Activated CD8-positive, alpha-beta memory T cell treated with anti-CD3 and anti-CD28 coated beads, Interleukin-2, amount 50 U/mL, for 24 hours (primary cell): ENCODE measurements around the gene SLC22A4.
A peak's percentile ranks its signal among the peaks of the same experiment; 100 is the strongest.

Experiments used
- DNase-seq: peaks from one replicate; pipeline ENCODE4 v3.0.0-alpha.2; 2020; ENCODE audit errors: extremely low read depth

Gene SLC22A4

DNA sequence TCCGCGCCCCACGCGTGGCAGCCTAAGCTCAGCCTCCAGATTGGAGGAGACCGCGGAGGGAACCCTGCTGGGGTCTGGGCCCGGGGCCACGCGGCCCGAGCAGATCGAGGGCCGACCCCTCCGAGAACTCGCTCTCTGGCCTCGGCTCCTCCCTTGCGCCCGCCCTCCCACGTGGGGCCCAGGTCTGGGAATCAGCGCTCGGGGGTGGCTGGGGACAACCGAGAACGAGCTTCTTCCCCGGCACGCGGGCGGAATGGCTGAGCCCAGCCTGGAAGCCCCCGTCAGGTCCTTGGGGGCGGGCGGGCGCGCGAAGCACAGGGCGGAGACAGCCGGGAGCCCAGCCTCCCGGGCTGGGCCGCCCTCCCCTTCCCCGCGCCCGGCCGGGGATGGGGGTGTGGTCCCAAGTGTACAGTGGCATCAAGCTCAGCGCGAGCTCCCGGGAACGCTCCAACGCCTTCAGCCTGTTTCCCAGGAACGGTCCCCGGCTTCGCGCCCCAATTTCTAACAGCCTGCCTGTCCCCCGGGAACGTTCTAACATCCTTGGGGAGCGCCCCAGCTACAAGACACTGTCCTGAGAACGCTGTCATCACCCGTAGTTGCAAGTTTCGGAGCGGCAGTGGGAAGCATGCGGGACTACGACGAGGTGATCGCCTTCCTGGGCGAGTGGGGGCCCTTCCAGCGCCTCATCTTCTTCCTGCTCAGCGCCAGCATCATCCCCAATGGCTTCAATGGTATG, at the start of gene SLC22A4:
Gene SLC22A4 (plus strand): TSS at position 403 of the 736 bp plus-strand sequence. CDS start 223 bp downstream, at position 626.
- DNase-seq: peak; percentile 62

DNA sequence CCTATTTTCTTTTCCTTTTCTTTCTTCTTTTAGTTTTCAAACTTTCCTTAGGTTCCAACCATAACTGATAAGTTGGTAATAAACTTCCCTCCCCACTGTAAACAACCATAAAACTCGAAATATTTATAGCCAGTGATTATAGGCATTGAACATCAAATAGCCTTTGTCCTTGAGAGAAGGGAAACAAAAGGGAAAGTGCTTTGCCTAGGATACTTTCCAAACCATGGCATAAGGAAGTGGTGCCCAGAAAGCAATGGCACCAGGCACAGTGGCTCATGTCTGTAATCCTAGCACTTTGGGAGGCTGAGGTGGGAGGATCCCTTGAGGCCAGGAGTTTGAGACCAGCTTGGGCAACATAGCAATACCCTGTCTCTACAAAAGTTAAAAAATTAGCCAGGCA, 48.6 kb upstream of the SLC22A4 start:
- DNase-seq: no peak

DNA sequence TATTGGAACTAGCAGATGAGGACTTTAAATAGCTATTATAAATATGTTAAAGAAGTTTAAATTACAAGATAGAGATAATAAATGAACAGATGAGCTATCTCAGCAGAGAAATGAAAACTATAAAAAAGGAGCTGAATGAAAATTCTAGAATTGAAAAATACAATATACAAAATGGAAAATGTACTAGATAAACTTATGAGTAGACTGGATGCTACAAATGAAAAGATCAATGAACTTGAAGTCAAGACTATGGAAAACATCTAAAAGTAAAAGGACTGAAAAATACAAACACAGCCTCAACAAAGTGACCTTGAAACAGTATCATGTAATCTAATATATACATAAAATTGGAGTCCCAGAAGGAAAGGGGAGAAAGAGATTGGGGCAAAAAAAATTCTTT, 47.4 kb upstream of the SLC22A4 start:
- DNase-seq: no peak

DNA sequence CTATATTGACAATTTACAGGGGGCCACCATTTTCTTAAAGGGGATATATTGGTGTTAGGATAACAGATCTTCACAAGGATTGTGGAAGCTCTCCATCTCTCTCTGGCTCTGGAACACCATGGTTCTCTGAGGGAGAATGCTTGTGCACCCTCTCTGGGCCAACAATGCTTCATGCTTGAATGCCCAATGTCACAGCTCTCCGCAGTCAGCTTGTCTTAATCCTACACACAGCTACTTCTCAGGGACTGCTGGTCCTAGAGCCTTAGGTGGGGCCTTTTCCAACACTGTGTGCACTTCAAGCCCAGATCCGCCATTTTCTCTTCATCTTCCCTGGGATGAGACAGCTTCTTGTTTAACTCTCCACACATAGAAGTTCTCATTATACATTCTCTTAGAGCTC, 43.6 kb upstream of the SLC22A4 start:
- DNase-seq: no peak

DNA sequence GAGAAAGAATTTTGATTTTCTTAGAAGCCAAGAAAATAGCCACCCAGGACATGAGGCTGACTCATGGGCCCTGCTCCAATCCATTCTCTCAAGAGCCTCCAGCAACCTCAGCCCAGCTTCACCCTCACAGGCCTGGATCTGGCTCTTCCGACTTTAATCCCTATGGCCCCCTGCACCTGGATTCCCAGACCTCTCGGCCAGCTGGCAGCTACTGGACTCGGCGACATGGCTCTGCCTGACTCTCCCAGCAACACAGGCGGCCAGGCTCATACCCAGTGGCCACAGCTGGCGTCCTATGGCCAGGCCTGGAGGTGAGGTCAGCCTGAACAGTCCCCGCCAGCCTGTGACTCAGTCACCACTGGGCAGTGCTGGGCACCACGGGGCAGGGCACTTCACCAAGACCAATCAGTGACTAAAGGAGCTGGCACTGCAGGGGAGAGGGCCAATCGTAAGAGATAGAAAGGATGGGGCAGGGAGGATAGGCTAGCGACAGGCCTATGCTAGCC, 42.9 kb upstream of the SLC22A4 start:
- DNase-seq: no peak

DNA sequence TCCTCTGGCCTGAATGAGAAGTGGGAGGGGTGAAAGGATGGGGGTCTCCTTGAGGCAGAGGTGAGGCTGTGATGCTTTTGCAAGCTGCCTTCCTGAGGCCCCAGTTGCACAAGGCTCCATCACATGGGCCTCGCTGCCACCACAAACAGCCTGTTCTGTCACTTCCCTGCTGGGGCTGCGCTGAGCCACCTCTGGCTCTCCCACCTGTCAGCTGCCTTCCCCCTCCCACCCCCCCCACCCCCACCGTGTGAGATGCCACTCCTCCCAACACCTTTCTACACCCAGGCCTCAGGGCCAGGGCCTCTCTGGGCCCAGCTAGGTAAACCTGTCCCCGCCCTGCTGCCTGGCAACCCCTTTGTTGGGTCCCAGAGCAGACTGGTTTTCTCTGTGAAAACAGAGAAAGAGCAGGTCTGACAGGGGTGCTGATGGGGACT, 41.2 kb upstream of the SLC22A4 start:
- DNase-seq: no peak

DNA sequence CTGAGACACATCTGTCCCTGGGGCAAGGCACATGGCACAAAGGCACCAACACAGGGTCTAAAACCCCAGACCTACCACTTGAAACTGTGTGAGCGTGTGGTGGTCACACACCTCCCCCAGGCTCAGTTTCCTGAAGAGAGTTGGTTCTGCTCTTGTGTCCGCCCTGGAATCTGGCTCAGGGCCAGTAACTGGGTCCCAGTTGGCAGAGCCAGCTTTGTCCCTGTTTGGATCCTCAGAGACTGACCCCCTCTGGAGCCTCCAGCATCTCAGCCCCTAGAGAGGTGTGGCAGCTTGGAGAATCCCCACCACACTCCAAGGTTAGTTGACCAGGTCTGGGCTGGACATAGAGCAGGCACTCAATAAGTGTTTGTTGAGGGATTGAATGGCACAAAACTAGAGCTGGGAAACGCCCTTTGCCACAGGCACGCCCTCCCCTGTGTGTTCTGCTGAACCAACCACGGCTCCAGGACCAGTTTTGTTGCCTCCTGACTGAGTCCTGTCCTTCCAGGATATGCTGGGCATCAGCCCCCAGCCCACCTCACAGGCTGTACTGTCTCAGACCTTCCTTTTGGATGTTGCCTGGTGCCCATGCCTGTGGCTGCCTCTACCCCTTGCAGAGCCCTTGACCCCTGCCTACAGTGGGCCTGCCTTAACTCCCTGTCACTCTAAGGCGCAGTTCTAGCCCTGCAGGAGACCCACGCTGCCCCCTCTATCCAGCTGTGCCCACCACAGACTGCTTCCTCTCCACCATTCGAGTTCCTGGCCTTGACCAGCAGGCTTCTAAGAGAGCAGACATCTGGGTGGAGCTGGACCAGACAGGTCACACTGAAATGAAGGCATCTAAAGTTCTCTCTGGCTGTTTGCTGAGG, 40.5 kb upstream of the SLC22A4 start:
- DNase-seq: no peak

DNA sequence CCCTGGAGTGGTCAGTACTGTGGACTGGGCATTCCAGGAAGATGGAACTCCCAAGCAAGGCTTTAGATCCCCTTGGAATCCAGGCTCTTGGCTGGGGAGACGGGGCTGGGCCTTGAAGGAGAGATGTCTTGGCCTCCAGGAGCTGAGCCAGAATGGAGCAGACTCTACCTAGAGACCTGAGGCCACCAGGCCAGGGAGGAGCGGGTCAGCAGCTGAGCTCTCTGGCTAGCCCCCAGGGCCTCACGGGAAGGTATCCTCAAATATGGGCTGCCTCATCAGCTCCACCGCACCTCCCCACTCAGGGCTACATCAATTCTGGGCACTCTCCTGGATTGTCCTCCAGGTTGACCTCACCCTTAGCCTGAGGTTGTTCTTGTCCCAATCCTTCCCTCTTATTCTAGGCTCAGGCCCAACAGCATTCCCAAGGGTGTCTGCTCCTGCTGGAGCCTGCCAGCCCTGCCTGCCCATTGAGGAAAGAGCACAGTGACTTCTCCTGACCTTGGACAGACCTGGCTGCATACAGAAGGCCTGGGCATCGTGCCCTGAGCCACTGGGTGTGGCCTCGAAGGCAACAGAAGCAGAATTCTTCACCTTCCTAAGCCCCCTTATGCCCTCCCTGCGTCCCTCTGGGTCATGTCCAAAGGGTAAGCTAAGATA, 39.7 kb upstream of the SLC22A4 start:
- DNase-seq: no peak

DNA sequence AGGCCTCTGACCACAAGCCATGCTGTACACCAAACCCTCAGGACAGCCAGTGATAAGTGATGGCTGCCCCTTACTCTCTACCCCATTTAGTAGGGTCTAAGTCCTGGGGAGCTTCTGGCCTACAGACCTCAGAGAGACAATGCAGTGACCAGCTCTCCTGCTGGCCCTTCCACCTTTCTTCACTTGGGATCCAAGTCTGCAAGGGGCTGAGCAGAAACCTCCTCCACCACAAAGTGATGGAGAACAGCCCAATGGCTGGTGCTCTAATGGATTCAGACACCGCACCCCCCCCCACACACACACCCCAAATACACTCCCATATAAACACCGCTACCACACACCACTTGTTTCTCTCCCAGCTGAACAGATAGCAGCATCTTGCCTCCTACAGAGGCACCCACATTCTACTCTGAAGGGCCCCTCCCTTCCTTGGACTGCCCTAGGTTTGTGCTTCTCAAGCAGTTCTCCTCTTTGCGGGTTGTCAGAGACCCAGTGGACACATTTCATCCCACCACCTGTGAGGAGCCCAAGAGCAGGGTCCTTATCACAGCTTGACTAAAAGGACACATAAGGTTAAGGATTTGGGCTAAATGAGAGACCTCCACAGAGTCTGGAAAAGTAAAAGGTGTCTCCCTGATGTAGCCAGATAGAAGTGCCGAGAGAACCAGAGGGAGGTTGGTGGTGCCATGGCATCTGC, 38.0 kb upstream of the SLC22A4 start:
- DNase-seq: no peak

DNA sequence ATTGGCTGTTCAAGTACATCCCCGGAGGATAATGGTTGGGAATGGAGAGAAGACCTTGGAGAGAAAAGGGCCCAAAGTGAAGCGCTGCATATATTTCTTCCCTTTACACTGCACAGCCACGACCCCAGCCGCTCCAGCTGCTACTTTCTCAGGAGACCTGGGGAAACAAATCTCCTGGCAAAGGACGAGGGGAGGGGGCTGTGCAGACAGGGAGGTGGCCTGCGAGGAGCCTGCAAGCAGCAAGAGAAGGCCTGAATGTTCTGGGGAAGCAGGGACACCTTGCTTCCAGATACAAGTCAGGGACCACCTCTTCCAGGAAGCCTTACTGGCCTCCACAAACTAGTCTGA, 37.4 kb upstream of the SLC22A4 start:
- no peak for DNase-seq

DNA sequence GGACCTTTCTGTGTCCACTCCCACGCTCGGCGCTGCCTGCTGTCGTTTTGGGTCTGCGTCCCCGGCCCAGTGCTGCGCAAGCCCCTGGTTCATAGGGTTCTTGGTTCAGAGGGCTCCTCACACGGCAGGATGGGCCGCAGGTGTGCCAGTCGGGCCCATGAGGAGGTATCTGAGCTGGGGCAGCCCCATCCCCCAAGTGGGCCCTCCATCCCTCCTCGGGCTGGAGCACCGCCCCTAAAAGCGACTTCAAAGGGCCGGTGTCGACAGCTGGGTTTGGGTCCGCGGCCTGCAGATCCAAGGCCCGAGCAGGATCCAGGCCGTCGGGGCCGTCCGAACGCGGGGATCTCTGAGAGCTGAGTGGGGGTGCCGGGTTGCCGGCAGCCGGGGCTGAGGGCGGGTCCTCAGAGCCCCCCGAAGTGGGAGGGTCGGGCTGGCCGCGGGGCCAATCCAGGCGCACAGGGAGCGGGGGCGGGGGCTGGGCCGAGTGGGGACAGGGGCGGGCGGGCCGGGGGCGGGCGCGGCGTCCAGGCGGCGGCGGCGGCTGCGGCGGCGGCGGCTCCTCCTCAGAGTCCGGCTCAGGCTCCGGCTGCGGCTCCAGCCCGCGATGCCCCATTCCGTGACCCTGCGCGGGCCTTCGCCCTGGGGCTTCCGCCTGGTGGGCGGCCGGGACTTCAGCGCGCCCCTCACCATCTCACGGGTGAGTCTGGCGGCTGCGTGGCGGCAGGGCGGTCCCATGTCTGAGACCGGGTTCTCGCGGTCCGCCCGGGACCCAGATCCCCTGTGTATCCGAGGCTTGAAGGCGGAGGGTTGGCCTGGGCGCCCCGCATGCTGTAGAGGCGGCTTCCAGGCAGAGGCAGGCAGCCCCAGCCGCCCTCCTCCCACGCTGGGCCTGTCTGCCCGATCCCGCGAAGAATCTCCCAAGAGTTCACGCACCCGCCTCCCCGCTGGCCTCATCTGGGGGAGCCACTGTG, 36.8 kb upstream of the SLC22A4 start, which contains the start of gene PDLIM4:
Gene PDLIM4 (plus strand): TSS at position 566 of the 971 bp plus-strand sequence. CDS start 39 bp downstream, at position 605.
- DNase-seq: no peak

DNA sequence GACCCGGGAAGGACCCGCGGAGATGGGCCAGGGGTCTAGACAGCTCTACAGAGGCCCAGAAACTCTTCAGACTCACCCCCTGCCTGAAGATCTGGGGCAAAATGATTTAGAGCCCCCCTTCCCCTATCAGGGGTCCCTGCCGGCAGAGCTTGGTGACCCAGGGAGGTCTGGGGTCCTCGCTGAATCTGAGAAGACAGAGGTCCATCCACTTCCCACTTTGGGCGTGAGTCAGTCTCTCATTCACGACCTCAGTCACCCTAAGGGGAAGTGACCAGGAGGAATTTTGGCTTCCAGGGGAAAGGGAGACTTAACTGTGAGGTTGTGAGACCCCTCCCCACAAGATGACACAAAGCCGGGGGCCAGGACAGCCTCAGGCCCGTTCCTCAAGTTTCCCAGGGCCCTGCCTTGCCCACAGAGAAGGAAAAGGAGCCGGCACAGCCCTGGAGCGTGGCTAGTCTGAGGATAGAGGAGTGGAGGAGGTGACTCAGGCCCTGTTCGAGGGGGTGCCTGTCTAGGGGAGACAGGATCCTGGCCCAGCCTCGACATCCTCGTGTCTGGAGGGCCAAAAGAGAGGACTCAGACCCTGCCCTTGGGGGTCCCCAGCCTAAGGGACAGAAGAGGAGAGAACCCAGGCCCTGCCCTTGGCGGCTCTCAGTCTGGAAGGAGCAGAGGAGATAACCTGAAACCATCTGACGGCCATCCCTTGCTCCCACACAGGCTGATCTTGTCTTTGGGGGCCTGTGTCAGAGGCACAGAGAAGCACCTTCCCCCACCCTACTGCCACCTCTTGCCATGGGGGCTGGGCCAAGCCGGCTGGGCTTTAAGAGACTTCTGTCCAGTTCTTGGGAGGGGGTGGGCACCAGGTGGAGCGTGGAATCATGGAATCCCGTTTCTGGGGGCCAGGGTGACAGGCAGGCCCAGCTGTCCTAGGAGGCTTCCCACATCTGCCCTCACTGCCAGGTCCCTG, 35.8 kb upstream of the SLC22A4 start:
- no peak for DNase-seq

DNA sequence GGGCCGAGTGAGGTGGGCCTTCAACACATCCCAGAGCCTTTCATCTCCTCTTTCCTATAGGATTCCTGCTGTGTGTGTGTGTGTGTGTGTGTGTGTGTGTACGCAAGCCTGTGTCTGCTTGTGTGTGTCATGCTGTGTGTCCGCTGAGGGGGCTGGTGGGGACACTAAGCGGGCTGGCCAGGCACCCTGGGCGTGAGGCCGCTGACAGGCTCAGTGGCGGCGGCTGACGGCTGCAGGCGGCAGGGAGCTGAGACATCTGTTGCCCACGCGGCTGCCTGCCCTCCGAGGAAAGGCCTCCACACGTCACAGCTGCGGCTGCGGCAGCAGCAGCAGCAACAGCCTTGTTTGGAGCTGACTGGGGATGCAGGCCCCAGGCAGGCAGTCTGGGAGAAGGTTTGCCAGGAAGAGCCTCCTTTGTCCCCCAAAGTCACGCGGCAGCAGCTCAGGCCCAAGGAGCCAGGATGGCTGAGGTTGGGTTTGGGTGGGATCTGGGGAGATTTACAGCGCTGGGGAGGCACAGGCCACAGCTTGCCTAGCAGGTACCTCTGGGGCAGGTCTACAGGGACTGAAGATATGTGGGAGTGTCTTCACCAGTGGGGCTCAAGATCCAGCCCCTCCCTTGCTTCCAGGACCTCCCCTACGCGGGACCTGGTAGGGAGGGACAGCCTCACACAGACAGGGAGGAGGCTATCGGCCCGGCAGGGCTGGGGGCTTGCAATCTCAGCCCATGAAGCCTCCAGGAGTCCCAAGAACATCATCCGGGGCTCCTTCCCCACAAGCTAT, 34.9 kb upstream of the SLC22A4 start:
- no peak for DNase-seq

DNA sequence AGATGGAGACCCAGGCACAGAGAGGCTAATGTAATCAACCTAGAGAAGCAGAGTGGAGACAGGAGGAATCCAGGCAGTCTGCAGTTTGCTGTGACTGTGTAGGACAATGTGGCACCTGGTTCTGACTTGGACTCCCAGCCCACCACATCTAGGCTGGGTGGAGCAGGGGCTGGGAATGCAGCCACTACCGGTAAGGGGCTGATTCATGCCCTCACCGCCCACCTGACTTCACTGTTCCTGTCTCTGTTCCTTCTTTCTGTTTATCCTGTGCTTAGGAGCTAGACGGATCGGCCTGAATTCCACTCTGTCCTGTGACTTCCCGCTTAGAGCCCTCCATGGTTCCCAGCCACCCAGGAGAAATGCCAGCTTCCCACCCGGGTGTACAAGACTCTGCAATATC, 34.1 kb upstream of the SLC22A4 start:
- DNase-seq: no peak

DNA sequence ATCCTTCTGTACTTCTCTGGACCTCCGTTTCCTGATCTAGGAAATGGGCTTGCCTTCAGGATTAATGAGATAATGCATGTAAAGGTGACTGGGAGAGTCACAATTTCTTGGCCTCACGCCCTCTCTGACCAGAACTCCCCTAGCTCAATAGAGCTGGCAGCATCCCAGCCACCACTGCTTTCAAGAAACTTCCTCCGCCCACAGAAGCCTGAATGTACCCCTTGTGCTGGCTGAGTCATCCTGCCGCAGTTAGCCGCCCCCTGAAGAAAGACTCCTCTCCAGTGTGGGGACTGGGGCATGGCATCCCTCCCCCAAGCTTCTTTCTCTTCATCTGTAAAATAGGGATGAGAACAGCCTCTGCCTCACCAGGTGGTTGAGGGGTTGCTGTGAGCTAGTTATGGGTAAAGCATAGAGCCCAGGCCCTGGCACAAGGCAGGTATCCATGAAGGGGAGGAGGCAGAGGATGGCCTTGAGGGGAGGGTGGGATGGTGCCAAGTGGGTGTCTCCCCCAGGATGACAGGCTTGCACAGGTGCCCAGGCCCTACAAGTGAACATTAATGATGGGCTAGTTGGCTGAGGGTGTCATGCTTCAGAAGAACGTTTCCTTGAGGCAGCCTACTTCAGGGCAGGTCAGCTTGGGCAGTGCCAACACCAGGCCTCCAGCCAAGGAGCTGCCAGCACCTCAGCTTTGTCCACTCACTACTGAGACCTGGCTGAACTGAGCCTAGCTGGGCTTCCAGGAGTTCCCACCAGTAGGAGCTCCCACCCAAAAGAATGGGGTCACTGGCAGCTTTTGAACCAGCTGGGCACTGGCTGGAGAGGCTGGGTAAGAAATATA, 33.3 kb upstream of the SLC22A4 start:
- no peak for DNase-seq

DNA sequence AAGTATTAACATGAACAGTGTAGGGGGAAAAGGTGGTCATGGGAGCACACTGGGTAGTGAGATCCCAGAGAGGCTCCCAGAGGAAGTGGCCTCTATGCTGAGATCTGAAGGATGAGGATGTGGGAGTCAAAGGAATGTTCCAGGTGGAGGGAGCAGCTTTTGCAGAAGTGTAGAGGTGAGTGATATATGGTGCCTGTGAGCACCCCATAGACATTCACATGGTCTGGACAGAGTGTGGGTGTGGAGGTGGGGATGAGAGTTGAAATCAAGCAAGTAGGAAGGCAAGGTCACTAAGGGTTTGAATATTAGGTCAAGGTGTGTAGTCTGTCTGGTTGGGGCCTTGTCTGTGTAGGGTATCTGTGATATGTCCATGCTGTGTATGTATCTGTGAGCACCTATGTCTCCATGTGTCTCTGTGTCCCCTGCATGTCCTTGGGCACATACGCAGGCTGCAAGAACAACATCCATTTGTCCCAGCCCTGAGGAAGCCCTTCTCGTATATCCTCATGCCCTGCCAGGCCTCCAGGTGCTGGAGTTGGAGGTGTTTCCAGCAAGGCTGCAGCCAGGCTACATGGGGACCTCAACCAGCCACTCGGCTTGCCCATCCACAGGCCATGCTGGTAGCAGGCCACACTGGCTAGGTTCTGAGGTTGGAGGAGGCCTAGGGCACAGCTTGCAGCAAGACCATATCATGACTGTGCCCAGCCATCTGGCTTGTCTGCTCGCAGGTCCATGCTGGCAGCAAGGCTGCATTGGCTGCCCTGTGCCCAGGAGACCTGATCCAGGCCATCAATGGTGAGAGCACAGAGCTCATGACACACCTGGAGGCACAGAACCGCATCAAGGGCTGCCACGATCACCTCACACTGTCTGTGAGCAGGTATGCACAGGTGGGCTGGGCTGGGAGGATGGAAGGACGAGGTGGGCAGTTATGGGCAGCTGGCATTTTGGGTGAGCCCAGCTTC, 32.0 kb upstream of the SLC22A4 start:
- DNase-seq: no peak
